GM18505 (cell line): ENCODE measurements around the gene CAPNS1.
A peak's percentile ranks its signal among the peaks of the same experiment; 100 is the strongest.

Experiments used
- ATAC-seq: cut with Tn5 transposase; IDR thresholded peaks from one replicate; pipeline ENCODE4 v1.9.1; 2021; ENCODE audit not compliant: unreplicated experiment
- POLR2A ChIP-seq: IDR thresholded peaks from 4 replicates; pipeline ENCODE4 v1.6.1; 2011; ENCODE audit warnings: borderline replicate concordance; ENCODE audit not compliant: insufficient read depth, insufficient read length; ENCODE audit errors: extremely low read depth

CAPNS1 gene

GRCh38 chr19:36139473-36140303 is at the start of gene CAPNS1:
Gene CAPNS1, plus strand, starts transcription at chr19:36140066. Its CDS starts 946 bp downstream, at chr19:36141012.
- ATAC-seq, result peak; percentile 89
- TF ChIP-seq POLR2A, result peak; percentile 91

GRCh38 chr19:36090910-36091695 is 48.8 kb upstream of the CAPNS1 start:
- TF ChIP-seq POLR2A, result no peak
- no peak for ATAC-seq

DNA sequence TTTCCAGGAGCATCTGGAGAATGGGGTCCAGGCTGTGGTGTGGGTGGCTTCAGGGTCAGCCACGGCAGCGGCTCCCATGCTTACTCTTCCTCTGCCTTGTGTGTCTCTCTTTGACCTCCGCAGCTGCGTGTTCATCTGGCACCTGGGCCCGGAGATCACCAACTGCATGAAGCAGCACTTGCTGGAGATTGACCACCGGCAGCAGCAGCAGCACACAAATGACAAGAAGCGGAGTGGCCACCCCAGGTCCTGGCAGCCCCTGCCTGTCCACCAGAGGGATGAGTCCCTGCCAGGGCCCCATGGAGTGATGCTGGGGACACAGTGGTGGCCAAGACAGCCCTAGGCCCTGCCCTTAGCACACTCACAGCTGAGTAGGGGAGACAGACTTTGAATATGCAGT is 47.3 kb upstream of the CAPNS1 start:
- no peak for TF ChIP-seq POLR2A
- no peak for ATAC-seq

DNA sequence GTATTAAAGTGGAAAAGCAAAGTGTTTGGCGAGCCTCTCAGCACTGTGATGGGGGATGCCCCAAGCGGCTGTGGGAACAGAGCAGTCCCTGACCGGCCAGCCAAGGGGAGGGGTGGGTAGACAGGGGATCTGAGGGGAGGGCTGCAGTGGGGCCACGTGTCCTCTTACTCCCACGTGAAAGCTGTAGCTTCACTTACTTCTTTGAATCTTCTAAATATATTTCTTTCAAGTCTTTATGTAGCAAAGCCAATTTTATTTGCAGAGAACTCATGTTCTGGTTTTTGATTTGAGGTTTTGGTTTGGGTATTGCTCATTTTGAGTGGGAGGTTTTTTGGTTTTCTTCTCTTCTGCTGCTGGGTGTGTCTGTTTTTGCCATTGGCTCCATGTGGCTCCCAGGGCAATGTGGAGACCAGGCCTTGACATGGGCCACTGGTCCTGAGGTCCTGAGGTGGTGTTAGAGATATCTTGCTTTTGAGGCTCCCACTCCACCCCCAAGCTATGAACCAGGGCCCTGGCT is 46.7 kb upstream of the CAPNS1 start:
- TF ChIP-seq POLR2A, result no peak
- no peak for ATAC-seq

DNA sequence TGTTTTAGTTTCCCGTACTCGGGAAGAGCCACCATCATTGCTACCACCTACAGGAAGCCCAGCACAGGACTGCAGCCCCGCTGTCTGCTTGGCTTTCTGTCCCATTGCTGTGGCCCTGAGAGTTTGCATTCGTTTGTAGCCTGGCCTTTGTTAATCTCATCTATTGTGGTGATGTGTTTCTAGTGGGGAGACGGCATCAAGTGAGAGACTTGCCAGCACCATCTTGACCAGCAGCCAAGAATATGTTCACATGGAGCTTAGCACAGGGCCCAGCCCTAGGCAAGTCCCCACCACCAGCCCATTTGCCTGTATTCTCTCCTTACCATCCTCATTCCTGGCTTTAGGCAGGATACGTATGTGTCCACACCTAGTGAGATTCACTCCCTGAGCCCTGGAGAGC is 46.2 kb upstream of the CAPNS1 start:
- TF ChIP-seq POLR2A, result no peak
- ATAC-seq, result no peak

DNA sequence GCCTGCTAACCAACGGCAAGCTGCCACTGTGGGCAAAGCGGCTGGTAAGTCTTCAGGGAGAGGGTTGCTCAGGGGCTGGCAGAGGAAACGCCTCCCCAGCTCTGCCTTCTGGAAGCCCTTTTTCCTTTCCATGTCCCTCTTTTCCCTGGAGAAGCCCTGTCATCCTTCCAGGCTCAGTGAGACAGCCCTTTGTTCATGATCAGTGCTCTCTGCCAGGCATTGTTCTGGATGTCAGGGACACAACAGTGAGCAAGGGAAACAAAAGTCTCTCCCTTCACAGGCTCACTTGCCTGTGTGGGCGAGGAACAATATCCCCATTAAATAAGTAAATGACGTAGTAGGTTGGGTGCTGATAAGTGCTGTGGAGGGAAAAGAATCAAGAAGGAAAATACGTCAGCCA is 42.8 kb upstream of the CAPNS1 start:
- TF ChIP-seq POLR2A, result no peak
- no peak for ATAC-seq

GRCh38 chr19:36099166-36099785 is 40.6 kb upstream of the CAPNS1 start:
- ATAC-seq, result no peak
- TF ChIP-seq POLR2A, result no peak

DNA sequence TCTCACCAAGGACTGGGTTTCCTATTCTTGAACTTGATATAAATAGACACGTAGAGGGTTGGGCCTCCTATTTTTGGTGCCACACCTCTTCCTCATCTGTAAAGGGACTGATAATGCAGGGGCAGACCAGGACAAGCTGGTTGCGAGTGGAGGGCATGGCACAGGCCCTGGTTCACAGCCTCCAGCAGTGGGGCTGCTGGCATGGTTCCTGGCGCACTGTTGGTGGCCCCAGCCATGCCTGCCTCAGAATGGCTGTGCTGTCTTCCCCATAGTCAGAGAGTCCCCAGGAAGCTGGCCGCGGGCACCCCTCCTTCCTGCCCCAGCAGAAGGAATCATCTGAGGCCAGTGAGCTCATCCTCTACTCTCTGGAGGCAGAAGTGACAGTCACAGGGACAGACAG is 39.4 kb upstream of the CAPNS1 start:
- ATAC-seq, result no peak
- no peak for TF ChIP-seq POLR2A

DNA sequence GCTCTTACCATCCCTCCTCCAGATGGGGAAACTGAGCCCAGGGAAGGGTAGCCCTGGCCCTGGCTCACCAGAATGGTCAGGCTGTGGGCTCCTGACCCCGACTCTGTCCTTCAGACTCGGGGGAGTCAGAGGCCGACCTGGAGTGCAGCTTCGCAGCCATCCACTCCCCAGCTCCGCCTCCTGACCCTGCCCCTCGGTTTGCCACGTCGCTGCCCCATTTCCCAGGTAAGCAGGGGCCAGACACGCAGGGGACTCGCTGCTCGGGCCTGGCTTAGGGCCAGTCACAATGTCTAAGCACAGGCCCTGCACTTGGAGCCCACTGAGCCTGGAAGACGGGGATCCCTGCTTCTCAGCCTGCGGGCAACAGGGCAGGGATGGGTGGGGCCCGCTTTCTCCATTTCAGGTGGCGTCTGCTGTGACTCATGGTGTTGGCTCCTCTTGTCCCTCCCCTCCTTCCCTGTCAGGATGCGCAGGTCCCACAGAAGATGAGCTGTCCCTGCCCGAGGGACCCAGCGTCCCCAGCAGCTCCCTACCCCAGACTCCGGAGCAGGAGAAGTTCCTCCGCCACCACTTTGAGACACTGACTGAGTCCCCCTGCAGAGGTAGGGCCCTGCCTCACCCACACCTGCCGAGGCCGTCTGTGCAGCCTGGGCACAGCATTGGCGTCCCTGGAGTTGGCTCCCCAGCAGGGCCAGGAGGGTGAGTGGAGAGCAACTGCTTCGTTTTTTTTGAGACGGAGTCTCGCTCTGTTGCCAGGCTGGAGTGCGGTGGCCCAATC is 38.1 kb upstream of the CAPNS1 start:
- no peak for ATAC-seq
- TF ChIP-seq POLR2A, result no peak

GRCh38 chr19:36103040-36103626 is 36.7 kb upstream of the CAPNS1 start:
- TF ChIP-seq POLR2A, result no peak
- no peak for ATAC-seq

DNA sequence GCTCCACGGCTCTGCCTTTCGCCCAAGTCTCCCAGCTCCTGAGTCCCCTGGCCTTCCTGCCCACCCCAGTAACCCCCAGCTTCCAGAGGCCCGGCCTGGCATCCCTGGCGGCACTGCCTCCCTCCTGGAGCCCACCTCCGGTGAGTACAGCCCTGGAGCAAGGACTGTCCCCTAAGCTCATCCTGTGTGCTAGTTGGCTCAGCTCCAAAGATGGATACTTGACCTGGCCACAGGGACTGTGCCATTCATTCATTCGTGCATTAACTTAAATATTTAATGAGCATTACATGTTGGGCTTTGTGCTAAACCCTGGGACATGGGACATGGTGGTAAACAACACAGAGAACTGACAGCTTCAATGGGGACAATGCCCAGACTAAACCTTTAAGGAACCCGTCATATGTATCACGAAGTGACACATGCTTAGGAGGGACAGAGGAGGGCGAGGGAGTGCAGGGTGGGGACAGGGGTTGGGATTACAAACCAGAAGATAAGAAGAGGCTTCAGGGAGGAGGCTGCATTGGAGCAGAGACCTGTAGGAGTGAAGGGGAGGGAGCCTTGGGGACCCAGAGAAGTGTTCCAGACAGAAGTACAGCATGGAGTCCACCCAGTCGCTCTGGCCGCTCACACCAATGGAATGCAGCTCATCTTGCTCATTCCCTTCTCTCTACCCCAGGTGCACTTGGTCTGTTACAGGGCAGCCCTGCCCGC is 35.9 kb upstream of the CAPNS1 start:
- no peak for ATAC-seq
- TF ChIP-seq POLR2A, result no peak

DNA sequence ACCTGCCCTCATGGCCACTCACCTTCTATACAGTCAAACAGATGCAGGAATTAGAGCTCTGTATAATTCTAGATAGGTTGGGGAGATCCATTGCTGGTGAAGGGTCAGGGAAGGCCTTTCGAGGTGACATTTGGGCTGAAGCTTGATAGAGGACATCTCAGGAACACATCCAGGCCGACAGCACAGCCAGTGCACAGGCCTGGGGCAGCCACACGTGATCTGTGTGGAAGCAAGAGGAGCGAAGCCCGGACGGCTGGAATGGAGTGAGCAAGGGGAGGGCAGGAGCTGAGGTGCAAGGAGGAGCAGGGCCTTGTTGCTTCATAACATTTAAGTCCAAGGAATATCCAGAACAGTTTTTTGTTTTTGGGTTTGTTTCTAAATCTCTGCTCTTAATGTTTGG is 33.4 kb upstream of the CAPNS1 start:
- TF ChIP-seq POLR2A, result no peak
- no peak for ATAC-seq
